CD4-positive, alpha-beta memory T cell (primary cell): ENCODE measurements around the gene SCTR. TPM values are rescaled to one million over a fixed set of nuclear protein-coding genes. Genes with fewer than 3 reads are reported as not detected.

Experiments
- CTCF ChIA-PET: fragments of 350-600 bp; sonication (Branson Sonifier 250); formaldehyde crosslinking; loops from one replicate; lab custom pipeline; 2021; ENCODE audit warnings: inconsistent platforms; ENCODE audit not compliant: partially characterized antibody; lab: Charles Lee
- POLR2A ChIA-PET: fragments of 350-600 bp; sonication (Branson Sonifier 250); formaldehyde crosslinking; loops from one replicate; lab custom pipeline; 2021; ENCODE audit not compliant: partially characterized antibody; lab: Charles Lee
- DNase-seq, 5 donors: peaks; one replicate each; pipeline versions ENCODE4 v3.0.0 to v3.0.0-alpha.2; 2020 to 2022; ENCODE audit warnings: mixed read lengths in 1 of 5
- H3K27ac ChIP-seq: one replicate; pipeline ENCODE4 v1.7.0; 2013; ENCODE audit warnings: low read depth, low read length
- H3K27me3 ChIP-seq: 2 replicates; pipeline ENCODE4 v1.7.0; 2013; ENCODE audit warnings: mild to moderate bottlenecking, low read length, moderate library complexity; ENCODE audit not compliant: insufficient read depth
- H3K36me3 ChIP-seq: 2 replicates; pipeline ENCODE4 v1.7.0; 2013; ENCODE audit warnings: mild to moderate bottlenecking, low read length, moderate library complexity; ENCODE audit not compliant: insufficient read depth
- H3K4me1 ChIP-seq: 2 replicates; pipeline ENCODE4 v1.7.0; 2013; ENCODE audit warnings: mild to moderate bottlenecking, low read length, moderate library complexity; ENCODE audit not compliant: insufficient read depth
- H3K4me3 ChIP-seq, 2 donors: one replicate each; pipeline ENCODE4 v1.7.0; 2013; ENCODE audit warnings: low read length in 2 of 2, mild to moderate bottlenecking in 1 of 2
- H3K9me3 ChIP-seq, 2 donors: one replicate each; pipeline ENCODE4 v1.7.0; 2013; ENCODE audit warnings: low read length in 2 of 2, control low read depth in 1 of 2; ENCODE audit not compliant: control insufficient read depth in 1 of 2
- H3K27ac Mint-ChIP-seq, 7 donors: one replicate each; pipeline ENCODE4 v1.8.0; 2020 to 2021; ENCODE audit warnings: mixed read lengths in 7 of 7, mild to moderate bottlenecking in 6 of 7, inconsistent platforms in 3 of 7, moderate library complexity in 3 of 7
- H3K27me3 Mint-ChIP-seq, 2 donors: one replicate each; pipeline ENCODE4 v1.8.0; 2020 to 2021; ENCODE audit warnings: mixed read lengths in 2 of 2
- H3K36me3 Mint-ChIP-seq, 2 donors: one replicate each; pipeline ENCODE4 v1.8.0; 2020 to 2021; ENCODE audit warnings: mixed read lengths in 2 of 2, inconsistent platforms in 1 of 2, mild to moderate bottlenecking in 1 of 2
- H3K4me1 Mint-ChIP-seq, 4 donors: one replicate each; pipeline ENCODE4 v1.8.0; 2020 to 2021; ENCODE audit warnings: mixed read lengths in 4 of 4, mild to moderate bottlenecking in 1 of 4
- H3K4me3 Mint-ChIP-seq, 8 donors: one replicate each; pipeline ENCODE4 v1.8.0; 2020 to 2021; ENCODE audit warnings: mixed read lengths in 8 of 8, mild to moderate bottlenecking in 7 of 8, moderate library complexity in 6 of 8, inconsistent platforms in 3 of 8
- H3K9me3 Mint-ChIP-seq, 8 donors: one replicate each; pipeline ENCODE4 v1.8.0; 2020 to 2021; ENCODE audit warnings: mixed read lengths in 8 of 8, mild to moderate bottlenecking in 5 of 8, inconsistent platforms in 3 of 8, moderate library complexity in 1 of 8
- intact Hi-C: fragments of 100-400 bp; cut with micrococcal nuclease; formaldehyde crosslinking; loops from one replicate; pipeline ENCODE4 v1.15.1; 2023
- polyA plus RNA-seq, 2 donors: library from polyadenylated mRNA; unstranded; fragments of 300-500 nt; fragmentation: Illumina TruSeq; gene quantifications; one replicate each; pipeline ENCODE4 v1.2.3, GENCODE V29; 2021
- total RNA-seq, 2 experiments: library from RNA; stranded (reverse); gene quantifications; one replicate each; pipeline ENCODE4 v1.2.3, GENCODE V29; 2021

Gene SCTR
- total and polyA plus RNA-seq, 4 experiments from 2014 or later, result not detected

DNA sequence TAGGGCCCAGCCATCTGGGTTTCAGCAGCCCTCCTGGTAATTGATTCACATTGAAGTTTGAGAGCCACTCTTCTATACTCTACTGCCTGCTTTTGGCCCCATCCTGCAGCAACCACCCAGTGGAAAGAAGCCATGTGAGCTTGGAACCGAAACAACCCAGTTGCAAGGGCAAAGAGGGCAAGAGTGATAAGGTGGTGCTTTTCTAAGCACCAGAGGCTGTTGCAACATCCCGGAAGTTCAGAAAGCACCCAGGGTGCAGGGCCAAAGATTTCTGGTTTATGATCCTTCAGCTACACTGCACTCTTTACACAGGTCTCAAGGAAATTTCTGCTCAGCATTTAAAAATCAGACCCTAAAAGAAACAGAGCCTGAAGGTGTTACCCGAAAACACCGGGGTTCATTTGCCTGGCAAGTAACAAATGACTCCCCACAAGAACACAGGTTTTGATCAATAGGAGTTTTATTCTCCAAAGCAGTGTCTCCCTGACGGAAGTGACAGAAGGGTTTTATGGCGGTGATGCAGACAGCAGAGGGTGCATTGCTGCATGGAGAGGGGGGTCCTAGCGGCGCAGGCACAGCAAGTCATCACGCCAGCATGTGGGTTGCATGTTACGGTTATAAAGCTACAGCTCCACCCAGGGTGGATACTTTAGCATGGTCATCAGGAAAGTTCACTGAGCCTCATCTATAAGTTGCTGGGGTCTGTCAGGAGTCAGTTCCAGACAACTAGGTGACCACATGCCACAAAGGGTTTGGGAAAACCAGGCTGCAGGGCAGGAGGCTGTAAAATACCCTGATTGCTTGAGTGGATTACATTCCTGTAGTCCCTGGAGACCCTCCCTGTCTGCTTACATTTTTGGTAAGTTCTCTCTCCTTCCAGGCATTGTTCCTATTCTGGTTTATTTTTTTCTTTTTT is 121.4 kb downstream of the SCTR start:
- H3K27ac Mint-ChIP-seq, result no peak overlapping the region
- H3K4me3 Mint-ChIP-seq, result no peak overlapping the region
- Histone ChIP-seq H3K4me1 (no peaks in the 10 kb centered on the region), H3K27me3 (no peaks in the 10 kb centered on the region), H3K27ac (no peak overlapping the region), H3K36me3 (no peaks in the 10 kb centered on the region), H3K4me3 (no peak overlapping the region), H3K9me3 (no peaks in the 10 kb centered on the region)
- peaks cover 3 to 9% of the 10 kb centered on the region in 2 donors for H3K27me3 Mint-ChIP-seq
- H3K4me1 Mint-ChIP-seq, result no peaks in the 10 kb centered on the region
- ChIA-PET POLR2A (no interaction called here), CTCF (no interaction called here)
- DNase-seq, result no peak
- intact Hi-C loops, result no loop called here
- no peaks in the 10 kb centered on the region for H3K36me3 Mint-ChIP-seq
- peaks cover 0 to 2% (median 0%) of the 10 kb centered on the region in 8 donors for H3K9me3 Mint-ChIP-seq

- Mint-ChIP-seq H3K9me3 (peaks cover 0 to 2% (median 0%) of the 10 kb centered on the region in 8 donors), H3K27ac (no peak overlapping the region), H3K4me3 (no peak overlapping the region), H3K27me3 (peaks cover 3 to 9% of the 10 kb centered on the region in 2 donors), H3K36me3 (no peaks in the 10 kb centered on the region), H3K4me1 (no peaks in the 10 kb centered on the region)
- ChIA-PET CTCF (no interaction called here), POLR2A (no interaction called here)
- Histone ChIP-seq H3K27me3 (no peaks in the 10 kb centered on the region), H3K4me1 (no peaks in the 10 kb centered on the region), H3K4me3 (no peak overlapping the region), H3K27ac (no peak overlapping the region), H3K36me3 (no peaks in the 10 kb centered on the region), H3K9me3 (no peaks in the 10 kb centered on the region)
- no peak for DNase-seq
- intact Hi-C loops, result no loop called here
Measured at GRCh38 chr2:119402106-119402505, 122.2 kb downstream of the SCTR start.

DNA sequence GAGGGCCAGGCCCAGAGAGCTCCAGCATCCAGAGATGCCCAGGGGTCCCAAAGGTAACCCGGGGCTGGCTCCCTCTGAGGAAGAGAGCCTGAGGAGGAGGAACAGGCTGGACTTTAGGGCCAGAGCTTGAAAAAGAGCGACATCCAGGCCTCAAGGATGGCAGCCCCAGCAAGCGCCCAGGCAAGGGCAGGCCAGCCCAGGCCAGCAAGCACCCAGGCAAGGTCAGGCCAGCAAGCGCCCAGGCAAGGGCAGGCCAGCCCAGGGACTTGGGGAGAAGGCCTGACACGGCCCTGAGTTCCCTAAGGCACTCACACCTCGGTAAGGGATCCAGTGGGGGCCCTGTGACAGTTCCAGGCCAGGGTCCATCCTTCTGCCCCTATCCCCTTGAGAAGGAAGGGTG is 127.1 kb downstream of the SCTR start:
- Mint-ChIP-seq H3K4me1 (no peaks in the 10 kb centered on the region), H3K27ac (no peak overlapping the region), H3K4me3 (no peak overlapping the region), H3K36me3 (no peaks in the 10 kb centered on the region), H3K9me3 (no peaks in the 10 kb centered on the region), H3K27me3 (peaks cover 3 to 9% of the 10 kb centered on the region in 2 donors)
- intact Hi-C loops, result no loop called here
- H3K27me3 ChIP-seq, result no peaks in the 10 kb centered on the region
- no peak overlapping the region for H3K4me3 ChIP-seq
- no peak for DNase-seq
- H3K9me3 ChIP-seq, result no peaks in the 10 kb centered on the region
- ChIA-PET CTCF (no interaction called here), POLR2A (no interaction called here)
- H3K4me1 ChIP-seq, result no peaks in the 10 kb centered on the region
- no peaks in the 10 kb centered on the region for H3K36me3 ChIP-seq
- H3K27ac ChIP-seq, result no peak overlapping the region

DNA sequence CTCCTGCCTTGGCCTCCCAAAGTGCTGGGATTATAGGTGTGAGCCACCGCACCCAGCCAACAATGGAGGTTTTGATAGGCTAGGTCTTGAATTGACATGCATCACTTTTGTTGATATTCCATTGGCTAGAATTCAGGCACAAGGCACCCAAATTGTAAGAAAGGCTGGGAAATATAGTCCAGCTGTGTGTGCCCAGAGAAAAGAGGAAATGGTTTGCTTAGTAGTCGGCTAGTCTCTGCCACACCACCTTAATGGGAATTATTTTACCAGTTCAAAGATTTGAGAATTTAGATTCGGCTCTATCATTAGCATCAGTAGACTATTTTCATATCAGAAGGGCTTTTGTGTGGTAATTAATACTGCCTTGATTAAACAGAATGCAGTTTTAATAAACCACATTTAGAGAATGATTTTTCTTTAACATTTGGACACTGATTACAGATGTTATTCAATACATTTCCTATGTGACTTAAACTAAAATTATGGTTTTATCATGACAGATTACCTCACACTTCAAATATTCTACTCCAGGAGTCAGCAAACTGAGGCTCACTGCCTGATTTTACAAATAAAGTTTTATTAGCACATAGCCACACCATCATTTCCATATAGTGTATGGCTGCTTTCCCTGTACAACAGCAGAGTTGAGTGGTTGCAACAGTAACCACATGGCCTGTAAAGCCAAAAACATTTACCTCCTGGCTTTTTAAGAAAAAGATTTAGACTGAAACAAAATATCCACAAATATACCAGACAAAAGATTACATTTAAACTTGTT is 130.1 kb downstream of the SCTR start:
- POLR2A ChIA-PET, result no interaction called here

More for the DNA sequence above, 130.1 kb downstream of the SCTR start:
- Mint-ChIP-seq H3K27ac (no peak overlapping the region), H3K27me3 (peaks cover 2% of the 10 kb centered on the region in 2 donors), H3K9me3 (no peaks in the 10 kb centered on the region), H3K4me3 (no peak overlapping the region), H3K4me1 (no peaks in the 10 kb centered on the region), H3K36me3 (no peaks in the 10 kb centered on the region)
- no peak for DNase-seq
- intact Hi-C loops, result no loop called here
- Histone ChIP-seq H3K9me3 (no peaks in the 10 kb centered on the region), H3K27ac (no peak overlapping the region), H3K36me3 (no peaks in the 10 kb centered on the region), H3K27me3 (no peaks in the 10 kb centered on the region), H3K4me3 (no peak overlapping the region), H3K4me1 (no peaks in the 10 kb centered on the region)
- CTCF ChIA-PET, result no interaction called here

Other genes with a start within 250 kb of the SCTR start
- 1 to 10 TPM; 8.8 to 9.6 TPM for gene C2orf76, start 157.6 kb downstream of the SCTR start, total RNA-seq
- 10 to 100 TPM; 19.6 to 28.0 TPM for gene C2orf76, start 157.6 kb downstream of the SCTR start, polyA plus RNA-seq
- gene DBI, start 157.5 kb downstream of the SCTR start, total RNA-seq, result 10 to 100 TPM; 44.7 to 51.5 TPM
- 100 to 1,000 TPM; 289 to 384 TPM for gene DBI, start 157.5 kb downstream of the SCTR start, polyA plus RNA-seq
- gene TMEM37, start 92.6 kb downstream of the SCTR start, total RNA-seq, result under 1 TPM in 1 of 2 experiments, not detected in 1; 0.44 TPM
- gene TMEM37, start 92.6 kb downstream of the SCTR start, polyA plus RNA-seq, result not detected
- not detected for gene CFAP221, start 20.0 kb upstream of the SCTR start, total RNA-seq
- not detected for gene CFAP221, start 20.0 kb upstream of the SCTR start, polyA plus RNA-seq
- 10 to 100 TPM; 22.5 to 23.9 TPM for gene TMEM177, start 154.7 kb upstream of the SCTR start, total RNA-seq
- 10 to 100 TPM in 1 of 2 donors, 1 to 10 TPM in 1; 9.1 to 10.8 TPM for gene TMEM177, start 154.7 kb upstream of the SCTR start, polyA plus RNA-seq
- 10 to 100 TPM; 83.1 to 88.3 TPM for gene PTPN4, start 235.4 kb upstream of the SCTR start, total RNA-seq
- gene PTPN4, start 235.4 kb upstream of the SCTR start, polyA plus RNA-seq, result 100 to 1,000 TPM in 1 of 2 donors, 10 to 100 TPM in 1; 97.4 to 137 TPM